HepG2 (cell line): ENCODE measurements around the gene FRMD8. TPM values are rescaled to one million over a fixed set of nuclear protein-coding genes. Genes with fewer than 3 reads are reported as not detected.

Experiments used
- CENPX ChIP-seq: sonication (generic); formaldehyde crosslinking; IDR thresholded peaks from 2 replicates; pipeline ENCODE4 v1.9.0; 2021; ENCODE audit warnings: mild to moderate bottlenecking, missing genetic modification reagents, moderate library complexity
- HDAC2 ChIP-seq: sonication (generic); formaldehyde crosslinking; IDR thresholded peaks from 2 replicates; pipeline ENCODE4 v1.4.0; 2020; ENCODE audit warnings: missing genetic modification reagents
- NFIB ChIP-seq: sonication (generic); formaldehyde crosslinking; IDR thresholded peaks from 2 replicates; pipeline ENCODE4 v1.9.0; 2021; ENCODE audit warnings: missing genetic modification reagents, mild to moderate bottlenecking, borderline replicate concordance
- PCBP2 ChIP-seq: fragments of 200-400 bp; formaldehyde crosslinking; optimal IDR thresholded peaks from 2 replicates; pipeline ENCODE3; 2018; ENCODE audit warnings: low read length, low read depth; ENCODE audit not compliant: poor library complexity, severe bottlenecking
- PRMT3 ChIP-seq: sonication (generic); formaldehyde crosslinking; IDR thresholded peaks from 2 replicates; pipeline ENCODE4 v1.8.1; 2022; ENCODE audit warnings: low read depth, mild to moderate bottlenecking, moderate library complexity, missing genetic modification reagents, borderline replicate concordance
- TAF1 ChIP-seq: sonication (generic); formaldehyde crosslinking; IDR thresholded peaks from 2 replicates; pipeline ENCODE4 v1.4.0; 2020; ENCODE audit warnings: missing genetic modification reagents
- ZFP36L1 ChIP-seq: sonication (generic); formaldehyde crosslinking; IDR thresholded peaks from 2 replicates; pipeline ENCODE4 v1.8.0; 2022; ENCODE audit warnings: mild to moderate bottlenecking, missing genetic modification reagents, moderate library complexity
- ZFP82 ChIP-seq: sonication (generic); formaldehyde crosslinking; IDR thresholded peaks from 2 replicates; pipeline ENCODE4 v1.5.1; 2020; ENCODE audit warnings: mild to moderate bottlenecking, missing genetic modification reagents, borderline replicate concordance
- ZNF432 ChIP-seq: sonication (generic); formaldehyde crosslinking; IDR thresholded peaks from 2 replicates; pipeline ENCODE4 v1.5.0; 2020; ENCODE audit warnings: missing genetic modification reagents, mild to moderate bottlenecking, borderline replicate concordance
- ZNF747 ChIP-seq: sonication (generic); formaldehyde crosslinking; IDR thresholded peaks from 2 replicates; pipeline ENCODE4 v1.8.1; 2023; ENCODE audit warnings: missing genetic modification reagents, mild to moderate bottlenecking, borderline replicate concordance
- ZNF839 ChIP-seq: sonication (generic); formaldehyde crosslinking; IDR thresholded peaks from 2 replicates; pipeline ENCODE4 v1.4.0; 2020; ENCODE audit warnings: missing genetic modification reagents, mild to moderate bottlenecking, borderline replicate concordance
- ZSCAN29 ChIP-seq: sonication (generic); formaldehyde crosslinking; conservative IDR thresholded peaks from 2 replicates; pipeline ENCODE4 v1.4.0; 2020; ENCODE audit warnings: mild to moderate bottlenecking, missing genetic modification reagents
- polyA plus RNA-seq, 8 experiments: library from polyadenylated mRNA; depleted of rRNA in 3 of 8; stranded (reverse) in 7 of 8; unstranded in 1 of 8; fragments of >200 nt; fragmentation: Illumina TruSeq in 4 of 8; extraction: Trizol in 4 of 8; gene quantifications; 2 replicates each; pipeline versions ENCODE4 v1.2.1 to v1.2.3, GENCODE V29; 2011 to 2016; ENCODE audit warnings: low read depth in 4 of 8, missing spikeins in 1 of 8, mixed read lengths in 1 of 8; ENCODE audit not compliant: insufficient read depth in 1 of 8
- total RNA-seq, 5 experiments: library from RNA; depleted of rRNA; stranded (reverse); fragments of >200 nt; fragmentation: Illumina TruSeq; extraction: Trizol; gene quantifications; 2 replicates each; pipeline ENCODE4 v1.2.3, GENCODE V29; 2016; ENCODE audit warnings: low read depth in 1 of 5
- TF ChIP-seq, protein P1 (sequence below): sonication (generic); formaldehyde crosslinking; IDR thresholded peaks from 2 replicates; pipeline ENCODE4 v1.8.0; 2022; ENCODE audit warnings: low read depth, missing genetic modification reagents
- TF ChIP-seq, protein P2 (sequence below): sonication (generic); formaldehyde crosslinking; IDR thresholded peaks from 2 replicates; pipeline ENCODE4 v1.8.1; 2023; ENCODE audit warnings: mild to moderate bottlenecking, missing genetic modification reagents
- TF ChIP-seq, protein P3 (sequence below): sonication (generic); formaldehyde crosslinking; IDR thresholded peaks from 2 replicates; pipeline ENCODE4 v1.5.1; 2020; ENCODE audit warnings: missing genetic modification reagents, mild to moderate bottlenecking, borderline replicate concordance
- TF ChIP-seq, protein P4 (sequence below): sonication (generic); formaldehyde crosslinking; conservative IDR thresholded peaks from 2 replicates; pipeline ENCODE4 v1.8.0; 2022; ENCODE audit warnings: mild to moderate bottlenecking, moderate library complexity, missing genetic modification reagents
- TF ChIP-seq, protein P5 (sequence below): sonication (generic); formaldehyde crosslinking; IDR thresholded peaks from 2 replicates; pipeline ENCODE4 v1.5.0; 2020; ENCODE audit warnings: mild to moderate bottlenecking, missing genetic modification reagents
- TF ChIP-seq, protein P6 (sequence below): IDR thresholded peaks from 2 replicates; pipeline ENCODE4 v1.6.1; 2016; ENCODE audit warnings: missing genetic modification reagents, missing compliant biosample characterization

Gene FRMD8
- total and polyA plus RNA-seq, 2 of the 13 experiments (the other 11 are each of a cell fraction or from before 2014, with no cell fraction given): 5.8 to 20.6 TPM

DNA sequence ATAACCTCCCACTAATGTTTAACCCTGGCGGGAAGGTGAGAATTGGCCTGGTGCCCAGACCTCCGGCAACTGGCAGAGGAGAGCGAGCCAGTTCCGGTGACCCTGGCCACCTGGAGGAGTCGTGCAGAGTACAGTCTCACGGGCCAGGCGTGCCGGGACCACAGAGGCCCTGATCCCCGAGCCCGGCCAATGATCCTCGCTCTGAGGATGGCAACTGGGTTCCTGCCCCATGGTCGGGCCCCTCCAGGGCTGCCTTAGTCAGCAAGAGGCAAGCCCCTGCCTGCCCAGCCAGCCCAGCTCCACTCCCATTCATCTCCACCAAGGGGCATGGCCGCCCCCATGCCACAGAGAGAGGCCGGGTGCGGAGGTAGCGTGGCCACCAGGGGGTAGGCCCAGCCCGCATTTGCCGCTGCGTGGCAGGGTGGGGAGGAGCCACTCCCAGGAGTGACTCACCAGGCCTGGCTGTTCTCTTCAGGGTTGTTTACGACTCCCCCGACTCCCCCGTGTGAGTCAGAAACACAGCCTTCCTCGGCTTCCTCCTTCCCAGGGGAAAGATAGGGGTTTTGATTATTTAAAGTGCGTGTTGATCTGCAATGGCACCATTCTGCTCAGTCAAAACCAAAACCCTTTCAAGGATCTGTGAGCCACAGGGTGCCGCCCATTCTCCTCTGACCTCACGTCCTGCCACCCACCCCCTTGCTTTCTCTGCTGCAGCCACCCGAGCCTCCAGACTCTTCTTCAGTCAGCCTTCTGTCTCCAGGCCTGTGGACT lies 4.2 kb upstream of the FRMD8 start, which contains the start of gene SLC25A45 (continued):
- TF ChIP-seq, protein P1, sequence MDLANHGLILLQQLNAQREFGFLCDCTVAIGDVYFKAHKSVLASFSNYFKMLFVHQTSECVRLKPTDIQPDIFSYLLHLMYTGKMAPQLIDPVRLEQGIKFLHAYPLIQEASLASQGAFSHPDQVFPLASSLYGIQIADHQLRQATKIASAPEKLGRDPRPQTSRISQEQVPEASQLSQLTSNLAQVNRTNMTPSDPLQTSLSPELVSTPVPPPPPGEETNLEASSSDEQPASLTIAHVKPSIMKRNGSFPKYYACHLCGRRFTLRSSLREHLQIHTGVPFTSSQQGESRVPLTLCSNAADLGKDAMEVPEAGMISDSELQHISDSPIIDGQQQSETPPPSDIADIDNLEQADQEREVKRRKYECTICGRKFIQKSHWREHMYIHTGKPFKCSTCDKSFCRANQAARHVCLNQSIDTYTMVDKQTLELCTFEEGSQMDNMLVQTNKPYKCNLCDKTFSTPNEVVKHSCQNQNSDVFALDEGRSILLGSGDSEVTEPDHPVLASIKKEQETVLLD: no peak
- TF ChIP-seq ZFP82 (CRISPR knock-in tag): peak; percentile 56; the same call in 1 of the 2 replicates
- no peak for TF ChIP-seq ZNF432 (CRISPR knock-in tag)
- TF ChIP-seq, protein P2, sequence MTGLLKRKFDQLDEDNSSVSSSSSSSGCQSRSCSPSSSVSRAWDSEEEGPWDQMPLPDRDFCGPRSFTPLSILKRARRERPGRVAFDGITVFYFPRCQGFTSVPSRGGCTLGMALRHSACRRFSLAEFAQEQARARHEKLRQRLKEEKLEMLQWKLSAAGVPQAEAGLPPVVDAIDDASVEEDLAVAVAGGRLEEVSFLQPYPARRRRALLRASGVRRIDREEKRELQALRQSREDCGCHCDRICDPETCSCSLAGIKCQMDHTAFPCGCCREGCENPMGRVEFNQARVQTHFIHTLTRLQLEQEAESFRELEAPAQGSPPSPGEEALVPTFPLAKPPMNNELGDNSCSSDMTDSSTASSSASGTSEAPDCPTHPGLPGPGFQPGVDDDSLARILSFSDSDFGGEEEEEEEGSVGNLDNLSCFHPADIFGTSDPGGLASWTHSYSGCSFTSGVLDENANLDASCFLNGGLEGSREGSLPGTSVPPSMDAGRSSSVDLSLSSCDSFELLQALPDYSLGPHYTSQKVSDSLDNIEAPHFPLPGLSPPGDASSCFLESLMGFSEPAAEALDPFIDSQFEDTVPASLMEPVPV: peak; percentile 93
- no peak for TF ChIP-seq ZFP36L1 (CRISPR knock-in tag)
- TF ChIP-seq PCBP2: no peak
- TF ChIP-seq, protein P3, sequence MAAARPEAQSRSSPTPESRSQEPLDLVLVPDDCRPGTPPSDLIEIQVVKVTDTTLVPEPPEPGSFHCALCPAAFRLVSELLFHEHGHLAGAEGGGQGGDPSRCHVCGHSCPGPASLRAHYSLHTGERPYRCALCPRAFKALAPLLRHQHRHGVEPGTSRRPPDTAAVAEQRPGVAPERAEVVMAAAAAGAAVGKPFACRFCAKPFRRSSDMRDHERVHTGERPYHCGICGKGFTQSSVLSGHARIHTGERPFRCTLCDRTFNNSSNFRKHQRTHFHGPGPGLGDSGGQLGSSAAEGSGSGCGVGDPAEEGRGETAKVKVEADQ (CRISPR knock-in tag): no peak; the same call in 1 of the 2 replicates
- TF ChIP-seq CENPX (CRISPR knock-in tag): no peak
- peak; percentile 84; the same call in 1 of the 2 replicates for TF ChIP-seq ZNF747 (CRISPR knock-in tag)
- TF ChIP-seq, protein P4, sequence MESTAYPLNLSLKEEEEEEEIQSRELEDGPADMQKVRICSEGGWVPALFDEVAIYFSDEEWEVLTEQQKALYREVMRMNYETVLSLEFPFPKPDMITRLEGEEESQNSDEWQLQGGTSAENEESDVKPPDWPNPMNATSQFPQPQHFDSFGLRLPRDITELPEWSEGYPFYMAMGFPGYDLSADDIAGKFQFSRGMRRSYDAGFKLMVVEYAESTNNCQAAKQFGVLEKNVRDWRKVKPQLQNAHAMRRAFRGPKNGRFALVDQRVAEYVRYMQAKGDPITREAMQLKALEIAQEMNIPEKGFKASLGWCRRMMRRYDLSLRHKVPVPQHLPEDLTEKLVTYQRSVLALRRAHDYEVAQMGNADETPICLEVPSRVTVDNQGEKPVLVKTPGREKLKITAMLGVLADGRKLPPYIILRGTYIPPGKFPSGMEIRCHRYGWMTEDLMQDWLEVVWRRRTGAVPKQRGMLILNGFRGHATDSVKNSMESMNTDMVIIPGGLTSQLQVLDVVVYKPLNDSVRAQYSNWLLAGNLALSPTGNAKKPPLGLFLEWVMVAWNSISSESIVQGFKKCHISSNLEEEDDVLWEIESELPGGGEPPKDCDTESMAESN: peak; percentile 84
- peak; percentile 46; the same call in 1 of the 2 replicates for TF ChIP-seq ZSCAN29 (CRISPR knock-in tag)
- TF ChIP-seq, protein P5, sequence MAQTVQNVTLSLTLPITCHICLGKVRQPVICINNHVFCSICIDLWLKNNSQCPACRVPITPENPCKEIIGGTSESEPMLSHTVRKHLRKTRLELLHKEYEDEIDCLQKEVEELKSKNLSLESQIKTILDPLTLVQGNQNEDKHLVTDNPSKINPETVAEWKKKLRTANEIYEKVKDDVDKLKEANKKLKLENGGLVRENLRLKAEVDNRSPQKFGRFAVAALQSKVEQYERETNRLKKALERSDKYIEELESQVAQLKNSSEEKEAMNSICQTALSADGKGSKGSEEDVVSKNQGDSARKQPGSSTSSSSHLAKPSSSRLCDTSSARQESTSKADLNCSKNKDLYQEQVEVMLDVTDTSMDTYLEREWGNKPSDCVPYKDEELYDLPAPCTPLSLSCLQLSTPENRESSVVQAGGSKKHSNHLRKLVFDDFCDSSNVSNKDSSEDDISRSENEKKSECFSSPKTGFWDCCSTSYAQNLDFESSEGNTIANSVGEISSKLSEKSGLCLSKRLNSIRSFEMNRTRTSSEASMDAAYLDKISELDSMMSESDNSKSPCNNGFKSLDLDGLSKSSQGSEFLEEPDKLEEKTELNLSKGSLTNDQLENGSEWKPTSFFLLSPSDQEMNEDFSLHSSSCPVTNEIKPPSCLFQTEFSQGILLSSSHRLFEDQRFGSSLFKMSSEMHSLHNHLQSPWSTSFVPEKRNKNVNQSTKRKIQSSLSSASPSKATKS (CRISPR knock-in tag): peak; percentile 98; the same call in 1 of the 2 replicates
- peak; percentile 70; the same call in 1 of the 2 replicates for TF ChIP-seq TAF1 (CRISPR knock-in tag)
- TF ChIP-seq NFIB (CRISPR knock-in tag): peak; percentile 96
- TF ChIP-seq PRMT3 (CRISPR knock-in tag): no peak
- no peak; the same call in 1 of the 2 replicates for TF ChIP-seq ZNF839 (CRISPR knock-in tag)
- TF ChIP-seq HDAC2: peak; percentile 89
- TF ChIP-seq, protein P6, sequence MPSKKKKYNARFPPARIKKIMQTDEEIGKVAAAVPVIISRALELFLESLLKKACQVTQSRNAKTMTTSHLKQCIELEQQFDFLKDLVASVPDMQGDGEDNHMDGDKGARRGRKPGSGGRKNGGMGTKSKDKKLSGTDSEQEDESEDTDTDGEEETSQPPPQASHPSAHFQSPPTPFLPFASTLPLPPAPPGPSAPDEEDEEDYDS: no peak
